GM12878 (cell line): ENCODE results near the gene RTN4. TPM values are rescaled to one million over a fixed set of nuclear protein-coding genes. Genes with fewer than 3 reads are reported as not detected.

Experiments
- ATAC-seq: fragments of 200-7000 bp; cut with Tn5 transposase; 3 replicates; pipeline ENCODE4 v1.9.1; 2020; ENCODE audit warnings: mild to moderate bottlenecking, moderate library complexity
- BruUV-seq: library from RNA; stranded (reverse); fragments of 400-500 nt; replicated peaks from 2 replicates; lab custom pipeline; 2021; lab: Mats Ljungman, UMichigan
- CTCF ChIA-PET: fragments of 300-600 bp; sonication (Branson Sonifier 250); formaldehyde crosslinking; extraction: SDS; loops from one replicate; lab custom pipeline; 2021; ENCODE audit warnings: inconsistent platforms; lab: Yijun Ruan, JAX
- POLR2A ChIA-PET: fragments of 350-600 bp; formaldehyde crosslinking; extraction: SDS; loops from one replicate; lab custom pipeline; 2021; ENCODE audit warnings: inconsistent platforms; lab: Charles Lee
- RAD21 ChIA-PET: fragments of 300-600 bp; sonication (Branson Sonifier 250); formaldehyde crosslinking; loops from one replicate; lab custom pipeline; 2023; ENCODE audit warnings: antibody characterized with exemption; ENCODE audit not compliant: unreplicated experiment; lab: Charles Lee
- SMC1A ChIA-PET: fragments of 300-600 bp; sonication (Branson Sonifier 250); formaldehyde crosslinking; loops from one replicate; lab custom pipeline; 2023; ENCODE audit not compliant: unreplicated experiment, uncharacterized antibody; lab: Charles Lee
- DNase-seq: peaks from one replicate; pipeline ENCODE4 v3.0.0-alpha.2; 2011; ENCODE audit warnings: low read depth, low spot score
- FAIRE-seq: peaks from 3 replicates; lab custom pipeline; 2011; peaks lifted over from hg19 to GRCh38; lab: Jason Lieb, UNC
- H2AFZ ChIP-seq: 2 replicates; pipeline ENCODE4 v1.6.0; 2011; ENCODE audit warnings: low read depth, low read length, control low read depth; ENCODE audit not compliant: control insufficient read depth
- H3K27ac ChIP-seq: 2 replicates; pipeline ENCODE4 v1.5.1; 2011; ENCODE audit warnings: control low read depth; ENCODE audit not compliant: control insufficient read depth, insufficient read depth
- H3K27me3 ChIP-seq, 2 experiments: replicated peaks in 1 of 2; 2 replicates each; pipeline versions ENCODE4 v1.6.0 to v1.6.1; 2011; ENCODE audit warnings: low read length in 1 of 2; ENCODE audit not compliant: control insufficient read depth in 2 of 2, insufficient read depth in 2 of 2
- H3K36me3 ChIP-seq, 2 experiments: 2 replicates each; pipeline ENCODE4 v1.5.1; 2011; ENCODE audit warnings: low read length in 1 of 2; ENCODE audit not compliant: control insufficient read depth in 2 of 2, insufficient read depth in 2 of 2
- H3K4me1 ChIP-seq: 2 replicates; pipeline ENCODE4 v1.6.1; 2011; ENCODE audit warnings: mild to moderate bottlenecking, low read length, moderate library complexity, mixed read lengths; ENCODE audit not compliant: control insufficient read depth, insufficient read depth
- H3K4me2 ChIP-seq: 2 replicates; pipeline ENCODE4 v1.6.0; 2011; ENCODE audit warnings: control low read depth; ENCODE audit not compliant: control insufficient read depth, insufficient read depth
- H3K4me3 ChIP-seq: fragments of 200-600 bp; sonication (generic); 2 replicates; pipeline ENCODE4 v1.5.1; 2016
- H3K79me2 ChIP-seq: 2 replicates; pipeline ENCODE4 v1.6.0; 2011; ENCODE audit warnings: low read length; ENCODE audit not compliant: control insufficient read depth, insufficient read depth
- H3K9ac ChIP-seq: 2 replicates; pipeline ENCODE4 v1.8.0; 2011; ENCODE audit warnings: low read length, control low read depth, mixed read lengths; ENCODE audit not compliant: control insufficient read depth, insufficient read depth
- H3K9me3 ChIP-seq: replicated peaks from 3 replicates; pipeline ENCODE4 v1.5.1; 2011; ENCODE audit warnings: mild to moderate bottlenecking, low read length; ENCODE audit not compliant: control insufficient read depth, insufficient read depth
- H4K20me1 ChIP-seq: 2 replicates; pipeline ENCODE4 v1.6.0; 2011; ENCODE audit not compliant: control insufficient read depth, insufficient read depth
- ATF2 ChIP-seq: IDR thresholded peaks from 2 replicates; pipeline ENCODE4 v1.6.1; 2012; ENCODE audit warnings: low read length, inconsistent platforms
- BRCA1 ChIP-seq: IDR thresholded peaks from 2 replicates; pipeline ENCODE4 v1.6.1; 2011; ENCODE audit warnings: low read depth, low read length, improper control_type of control experiment
- CHD4 ChIP-seq: fragments of 200-600 bp; sonication (generic); IDR thresholded peaks from 2 replicates; pipeline ENCODE4 v1.6.1; 2016; ENCODE audit warnings: mild to moderate bottlenecking
- FOXM1 ChIP-seq: IDR thresholded peaks from 2 replicates; pipeline ENCODE4 v1.6.1; 2012; ENCODE audit warnings: low read depth, mild to moderate bottlenecking, inconsistent platforms, low read length, moderate library complexity
- IKZF1 ChIP-seq: fragments of 450-650 bp; conservative IDR thresholded peaks from 2 replicates; pipeline ENCODE4 v1.6.1; 2017; ENCODE audit warnings: antibody characterized with exemption, mild to moderate bottlenecking
- IRF5 ChIP-seq: fragments of 450-650 bp; IDR thresholded peaks from 2 replicates; pipeline ENCODE4 v1.6.1; 2017; ENCODE audit warnings: borderline replicate concordance
- JUNB ChIP-seq: IDR thresholded peaks from 2 replicates; pipeline ENCODE4 v1.6.1; 2016; ENCODE audit warnings: antibody characterized with exemption, mild to moderate bottlenecking
- MXI1 ChIP-seq: fragments of 150-350 bp; IDR thresholded peaks from 2 replicates; pipeline ENCODE4 v1.6.1; 2011; ENCODE audit warnings: low read depth, mild to moderate bottlenecking, inconsistent platforms, low read length, improper control_type of control experiment
- NFYA ChIP-seq: IDR thresholded peaks from 2 replicates; pipeline ENCODE4 v1.6.1; 2011; ENCODE audit warnings: low read depth, mild to moderate bottlenecking, low read length, improper control_type of control experiment, borderline replicate concordance
- PKNOX1 ChIP-seq: fragments of 450-650 bp; IDR thresholded peaks from 2 replicates; pipeline ENCODE4 v1.6.1; 2016; ENCODE audit warnings: mild to moderate bottlenecking
- POLR2A ChIP-seq: IDR thresholded peaks from 2 replicates; pipeline ENCODE4 v1.6.1; 2011; ENCODE audit warnings: low read depth, mild to moderate bottlenecking, low read length
- RB1 ChIP-seq: fragments of 450-650 bp; formaldehyde crosslinking; IDR thresholded peaks from 2 replicates; pipeline ENCODE4 v1.6.1; 2017; ENCODE audit warnings: mild to moderate bottlenecking, borderline replicate concordance
- SP1 ChIP-seq: IDR thresholded peaks from one replicate; pipeline ENCODE4 v1.6.1; 2011; ENCODE audit warnings: low read depth, low read length
- SREBF1 ChIP-seq: IDR thresholded peaks from 2 replicates; pipeline ENCODE4 v1.6.1; 2012; ENCODE audit warnings: mild to moderate bottlenecking, low read length
- SUZ12 ChIP-seq: fragments of 200-600 bp; sonication (generic); IDR thresholded peaks from one replicate; pipeline ENCODE4 v1.6.1; 2018; ENCODE audit warnings: antibody characterized with exemption, mild to moderate bottlenecking; ENCODE audit not compliant: unreplicated experiment
- TCF12 ChIP-seq: IDR thresholded peaks from 2 replicates; pipeline ENCODE4 v1.6.1; 2011; ENCODE audit warnings: low read depth, mild to moderate bottlenecking, low read length
- ZBTB33 ChIP-seq: fragments of 450-650 bp; IDR thresholded peaks from 2 replicates; pipeline ENCODE4 v1.6.1; 2017; ENCODE audit warnings: mild to moderate bottlenecking
- WGBS: methylation state at CpG from one replicate; pipeline ENCODE4 v1.1.6; 2016; ENCODE audit warnings: low lambda C conversion rate; ENCODE audit not compliant: insufficient replicate concordance, insufficient coverage; ENCODE audit errors: missing lambda C conversion rate; 5-methylcytosine and 5-hydroxymethylcytosine counted together
- in situ Hi-C: fragments of 300-500 bp; cut with MboI; formaldehyde crosslinking; loops from 9 replicates; pipeline ENCODE4 v1.14.3; 2018; ENCODE audit warnings: mixed read lengths
- intact Hi-C: fragments of 100-400 bp; cut with micrococcal nuclease; formaldehyde crosslinking; loops from one replicate; pipeline ENCODE4 v1.14.2; 2022; ENCODE audit not compliant: unreplicated experiment
- polyA plus RNA-seq, 11 experiments: library from polyadenylated mRNA; depleted of rRNA in 4 of 11; unstranded in 6 of 11; stranded (reverse) in 5 of 11; fragments of >200 nt; fragmentation: Nextera tagmentation in 4 of 11; fragmentation: Illumina TruSeq in 1 of 11; extraction: Ambion mirVana in 4 of 11; extraction: Trizol in 1 of 11; gene quantifications; 1 replicate in 1 of 11; 2 replicates in 10 of 11; pipeline versions ENCODE4 v1.2.1 to v1.2.3, GENCODE V29; 2011 to 2016; ENCODE audit warnings: inconsistent platforms in 2 of 11, missing spikeins in 2 of 11, low read depth in 1 of 11
- total RNA-seq, 4 experiments: library from RNA; depleted of rRNA in 3 of 4; stranded (reverse); fragments of >200 nt in 3 of 4; fragmentation: Illumina TruSeq in 1 of 4; extraction: Trizol in 1 of 4; gene quantifications; 2 replicates each; pipeline versions ENCODE4 v1.2.1 to v1.2.3, GENCODE V29; 2013 to 2021

Gene RTN4
- total and polyA plus RNA-seq, 10 of the 15 experiments (the other 5 are each of a cell fraction or from before 2014, with no cell fraction given): 56.0 to 133 (median 83.3) TPM

GRCh38 chr2:55085113-55086040 is 35.1 kb upstream of the RTN4 start:
- POLR2A ChIA-PET: no interaction called here
- intact Hi-C loops (no loop called here), in situ Hi-C loops (no loop called here)
- Histone ChIP-seq H3K79me2 (no peaks in the 10 kb centered on the region), H2AFZ (no peak overlapping the region), H3K36me3 (no peaks in the 10 kb centered on the region), H3K27me3 (no peaks in the 10 kb centered on the region), H3K4me3 (no peak overlapping the region), H3K4me2 (no peak overlapping the region), H3K27ac (no peak overlapping the region), H3K4me1 (no peaks in the 10 kb centered on the region), H3K9ac (no peak overlapping the region), H4K20me1 (no peaks in the 10 kb centered on the region), H3K9me3 (no peaks in the 10 kb centered on the region; the same call in 2 of the 3 replicates)
- SMC1A ChIA-PET: interaction anchor here (0.8 to 2.3 kb wide), 3 partner anchors 10 to 23 kb away, joined by 3 to 5 read pairs (median 4); no protein-coding TSS in a partner anchor
- no peak for FAIRE-seq
- BruUV-seq: no TSS peak
- no peak for DNase-seq
- CTCF ChIA-PET: no interaction called here
- RAD21 ChIA-PET: interaction anchor here (0.6 to 1.0 kb wide), 2 partner anchors 15 to 185 kb away, joined by 3 read pairs; no protein-coding TSS in a partner anchor
- 65% methylated on average over 5 of the region's 5 CpGs for WGBS
- no peak for ATAC-seq
- TF ChIP-seq PKNOX1: no peak
- TF ChIP-seq FOXM1: no peak
- TF ChIP-seq IKZF1: no peak
- no peak for TF ChIP-seq SREBF1
- no peak for TF ChIP-seq SUZ12
- no peak for TF ChIP-seq BRCA1
- TF ChIP-seq ATF2: no peak
- TF ChIP-seq ZBTB33: no peak
- TF ChIP-seq IRF5: no peak
- no peak for TF ChIP-seq MXI1
- TF ChIP-seq POLR2A: no peak
- no peak for TF ChIP-seq NFYA
- TF ChIP-seq JUNB: no peak
- TF ChIP-seq TCF12: no peak
- TF ChIP-seq CHD4: no peak
- TF ChIP-seq RB1: no peak
- no peak for TF ChIP-seq SP1
